MM.1S (cell line): Measurements from ENCODE around the gene MSL2.

Experiments
- CTCF ChIP-seq: fragments of 300-600 bp; sonication (generic); IDR thresholded peaks from 2 replicates; pipeline ENCODE4 v1.5.1; 2016; ENCODE audit warnings: antibody characterized with exemption, low read length, mixed read lengths
- EZH2 ChIP-seq: fragments of 300-600 bp; sonication (generic); optimal IDR thresholded peaks from 2 replicates; pipeline ENCODE3; 2017; ENCODE audit warnings: low read depth, mild to moderate bottlenecking, antibody characterized with exemption, low read length, mixed read lengths

- TF ChIP-seq CTCF = no peak
- TF ChIP-seq EZH2 = no peak
Observed at GRCh38 chr3:136105044-136105443, 91.1 kb downstream of the MSL2 start.
